ENCODE data around the gene CDK5RAP3. TPM values are rescaled to one million over a fixed set of nuclear protein-coding genes. Genes with fewer than 3 reads are reported as not detected.

The CDK5RAP3 gene
- total RNA-seq, 1 experiment from 2014 or later, result 128 TPM

DNA sequence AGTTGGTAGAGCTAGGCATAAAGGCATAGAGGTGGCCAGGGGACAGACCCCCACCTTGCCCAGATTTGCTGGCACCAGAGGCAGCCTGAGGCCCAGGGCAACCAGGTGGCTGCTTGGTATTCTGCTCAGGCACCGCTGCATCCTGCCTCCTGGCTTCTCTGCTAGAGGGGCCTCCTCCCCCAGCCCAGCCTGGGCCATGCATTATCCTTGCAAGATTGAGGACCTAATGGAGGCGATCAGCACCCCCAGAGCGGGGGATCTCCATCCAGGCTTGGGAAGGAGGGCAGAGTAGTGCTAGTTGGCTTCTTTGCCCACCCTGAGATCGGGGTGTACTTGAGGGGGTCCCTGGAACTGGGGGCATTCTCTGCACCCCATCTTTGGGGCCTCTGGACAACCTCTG, 23.8 kb downstream of the CDK5RAP3 start:
- peaks cover 48% of the 10 kb centered on the region for H3K4me1 Mint-ChIP-seq
- ChIA-PET POLR2A (no interaction called here), CTCF (interaction anchor here (1.1 to 3.1 kb wide), 8 partner anchors 9 to 153 kb away, joined by 4 to 25 read pairs (median 8); partner anchors contain the start of genes CDK5RAP3 and SCRN2)
- H3K4me3 Mint-ChIP-seq, result no peak overlapping the region
- H3K27me3 Mint-ChIP-seq (ENCODE audit: low read depth), result no peaks in the 10 kb centered on the region
- ATAC-seq (no peak), DNase-seq (ENCODE audit: low spot score) (no peak)
- TF ChIP-seq JUN (CRISPR knock-in tag; IDR thresholded peaks at IDR 0.05), result no peak
- TF ChIP-seq ZNF532 (CRISPR knock-in tag; IDR thresholded peaks at IDR 0.05; ENCODE audit: borderline replicate concordance), result no peak
- TF ChIP-seq MYBL2 (CRISPR knock-in tag; IDR thresholded peaks at IDR 0.05), result no peak
- TF ChIP-seq FOXK1 (CRISPR knock-in tag; IDR thresholded peaks at IDR 0.05), result no peak
- no peak for TF ChIP-seq CBFB (CRISPR knock-in tag; IDR thresholded peaks at IDR 0.05; ENCODE audit: low read depth)
- no peak for TF ChIP-seq GTF2I (CRISPR knock-in tag; conservative IDR thresholded peaks at IDR 0.05)
- TF ChIP-seq ZBTB21 (CRISPR knock-in tag; IDR thresholded peaks at IDR 0.05; ENCODE audit: borderline replicate concordance), result no peak
- TF ChIP-seq, protein P1, sequence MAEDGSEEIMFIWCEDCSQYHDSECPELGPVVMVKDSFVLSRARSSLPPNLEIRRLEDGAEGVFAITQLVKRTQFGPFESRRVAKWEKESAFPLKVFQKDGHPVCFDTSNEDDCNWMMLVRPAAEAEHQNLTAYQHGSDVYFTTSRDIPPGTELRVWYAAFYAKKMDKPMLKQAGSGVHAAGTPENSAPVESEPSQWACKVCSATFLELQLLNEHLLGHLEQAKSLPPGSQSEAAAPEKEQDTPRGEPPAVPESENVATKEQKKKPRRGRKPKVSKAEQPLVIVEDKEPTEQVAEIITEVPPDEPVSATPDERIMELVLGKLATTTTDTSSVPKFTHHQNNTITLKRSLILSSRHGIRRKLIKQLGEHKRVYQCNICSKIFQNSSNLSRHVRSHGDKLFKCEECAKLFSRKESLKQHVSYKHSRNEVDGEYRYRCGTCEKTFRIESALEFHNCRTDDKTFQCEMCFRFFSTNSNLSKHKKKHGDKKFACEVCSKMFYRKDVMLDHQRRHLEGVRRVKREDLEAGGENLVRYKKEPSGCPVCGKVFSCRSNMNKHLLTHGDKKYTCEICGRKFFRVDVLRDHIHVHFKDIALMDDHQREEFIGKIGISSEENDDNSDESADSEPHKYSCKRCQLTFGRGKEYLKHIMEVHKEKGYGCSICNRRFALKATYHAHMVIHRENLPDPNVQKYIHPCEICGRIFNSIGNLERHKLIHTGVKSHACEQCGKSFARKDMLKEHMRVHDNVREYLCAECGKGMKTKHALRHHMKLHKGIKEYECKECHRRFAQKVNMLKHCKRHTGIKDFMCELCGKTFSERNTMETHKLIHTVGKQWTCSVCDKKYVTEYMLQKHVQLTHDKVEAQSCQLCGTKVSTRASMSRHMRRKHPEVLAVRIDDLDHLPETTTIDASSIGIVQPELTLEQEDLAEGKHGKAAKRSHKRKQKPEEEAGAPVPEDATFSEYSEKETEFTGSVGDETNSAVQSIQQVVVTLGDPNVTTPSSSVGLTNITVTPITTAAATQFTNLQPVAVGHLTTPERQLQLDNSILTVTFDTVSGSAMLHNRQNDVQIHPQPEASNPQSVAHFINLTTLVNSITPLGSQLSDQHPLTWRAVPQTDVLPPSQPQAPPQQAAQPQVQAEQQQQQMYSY (CRISPR knock-in tag; IDR thresholded peaks at IDR 0.05), result no peak
- no peak for TF ChIP-seq E2F4 (CRISPR knock-in tag; IDR thresholded peaks at IDR 0.05; ENCODE audit: borderline replicate concordance, low read depth)
- TF ChIP-seq, protein P2, sequence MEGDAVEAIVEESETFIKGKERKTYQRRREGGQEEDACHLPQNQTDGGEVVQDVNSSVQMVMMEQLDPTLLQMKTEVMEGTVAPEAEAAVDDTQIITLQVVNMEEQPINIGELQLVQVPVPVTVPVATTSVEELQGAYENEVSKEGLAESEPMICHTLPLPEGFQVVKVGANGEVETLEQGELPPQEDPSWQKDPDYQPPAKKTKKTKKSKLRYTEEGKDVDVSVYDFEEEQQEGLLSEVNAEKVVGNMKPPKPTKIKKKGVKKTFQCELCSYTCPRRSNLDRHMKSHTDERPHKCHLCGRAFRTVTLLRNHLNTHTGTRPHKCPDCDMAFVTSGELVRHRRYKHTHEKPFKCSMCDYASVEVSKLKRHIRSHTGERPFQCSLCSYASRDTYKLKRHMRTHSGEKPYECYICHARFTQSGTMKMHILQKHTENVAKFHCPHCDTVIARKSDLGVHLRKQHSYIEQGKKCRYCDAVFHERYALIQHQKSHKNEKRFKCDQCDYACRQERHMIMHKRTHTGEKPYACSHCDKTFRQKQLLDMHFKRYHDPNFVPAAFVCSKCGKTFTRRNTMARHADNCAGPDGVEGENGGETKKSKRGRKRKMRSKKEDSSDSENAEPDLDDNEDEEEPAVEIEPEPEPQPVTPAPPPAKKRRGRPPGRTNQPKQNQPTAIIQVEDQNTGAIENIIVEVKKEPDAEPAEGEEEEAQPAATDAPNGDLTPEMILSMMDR (IDR thresholded peaks at IDR 0.05), result no peak
- no peak for TF ChIP-seq SOX15 (CRISPR knock-in tag; IDR thresholded peaks at IDR 0.05)
- TF ChIP-seq, protein P3, sequence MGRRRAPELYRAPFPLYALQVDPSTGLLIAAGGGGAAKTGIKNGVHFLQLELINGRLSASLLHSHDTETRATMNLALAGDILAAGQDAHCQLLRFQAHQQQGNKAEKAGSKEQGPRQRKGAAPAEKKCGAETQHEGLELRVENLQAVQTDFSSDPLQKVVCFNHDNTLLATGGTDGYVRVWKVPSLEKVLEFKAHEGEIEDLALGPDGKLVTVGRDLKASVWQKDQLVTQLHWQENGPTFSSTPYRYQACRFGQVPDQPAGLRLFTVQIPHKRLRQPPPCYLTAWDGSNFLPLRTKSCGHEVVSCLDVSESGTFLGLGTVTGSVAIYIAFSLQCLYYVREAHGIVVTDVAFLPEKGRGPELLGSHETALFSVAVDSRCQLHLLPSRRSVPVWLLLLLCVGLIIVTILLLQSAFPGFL (CRISPR knock-in tag; IDR thresholded peaks at IDR 0.05; ENCODE audit: borderline replicate concordance), result no peak
- TF ChIP-seq ZNF396 (CRISPR knock-in tag; IDR thresholded peaks at IDR 0.05; ENCODE audit: borderline replicate concordance), result no peak
- H3K27ac Mint-ChIP-seq, result no peak overlapping the region
- H3K36me3 Mint-ChIP-seq, result no peaks in the 10 kb centered on the region
- no peaks in the 10 kb centered on the region for H3K9me3 Mint-ChIP-seq

Measured in WTC11 (cell line).